Prostate gland (tissue), 2 donors: ENCODE results near the gene CDK1. TPM values are rescaled to one million over a fixed set of nuclear protein-coding genes. Genes with fewer than 3 reads are reported as not detected.

Source experiments
- DNase-seq: peaks from one replicate; pipeline ENCODE4 v3.0.0-alpha.2; 2019; ENCODE audit warnings: low spot score
- H3K27ac ChIP-seq, 2 donors: fragments of 200-600 bp; sonication (generic); 2 replicates each; pipeline ENCODE4 v1.5.1; 2017 to 2019
- H3K27me3 ChIP-seq: fragments of 200-600 bp; sonication (generic); replicated peaks from 2 replicates; pipeline ENCODE4 v1.5.1; 2019; ENCODE audit not compliant: insufficient read depth
- H3K36me3 ChIP-seq, 2 donors: fragments of 200-600 bp; sonication (generic); 1 replicate in 1 of 2; 2 replicates in 1 of 2; pipeline versions ENCODE4 v1.5.1 to v1.8.1; 2017 to 2019
- H3K4me1 ChIP-seq: fragments of 200-600 bp; sonication (generic); replicated peaks from 2 replicates; pipeline ENCODE4 v1.5.1; 2019
- H3K4me3 ChIP-seq, 2 donors: fragments of 200-600 bp; sonication (generic); 2 replicates each; pipeline ENCODE4 v1.5.1; 2017 to 2019
- H3K9me3 ChIP-seq: fragments of 200-600 bp; sonication (generic); 2 replicates; pipeline ENCODE4 v1.5.1; 2017
- CTCF ChIP-seq, 4 experiments: fragments of 200-600 bp in 2 of 4; fragments of 450-650 bp in 2 of 4; sonication (generic) in 2 of 4; IDR thresholded peaks; 1 replicate in 3 of 4; 2 replicates in 1 of 4; pipeline ENCODE4 v1.5.1; 2016 to 2019; ENCODE audit warnings: antibody characterized with exemption in 4 of 4, mild to moderate bottlenecking in 2 of 4, moderate library complexity in 2 of 4
- POLR2A ChIP-seq: fragments of 450-650 bp; IDR thresholded peaks from one replicate; pipeline ENCODE4 v1.6.1; 2016; ENCODE audit warnings: antibody characterized with exemption, mild to moderate bottlenecking
- POLR2AphosphoS5 ChIP-seq: sonication (generic); formaldehyde crosslinking; IDR thresholded peaks from one replicate; pipeline ENCODE4 v1.6.1; 2017; ENCODE audit warnings: antibody characterized with exemption
- WGBS: methylation state at CpG from one replicate; pipeline ENCODE4 v1.1.5; 2018; 5-methylcytosine and 5-hydroxymethylcytosine counted together
- intact Hi-C: fragments of 100-400 bp; cut with DNase I; formaldehyde crosslinking; loops from one replicate; pipeline ENCODE4 v1.14.2; 2022
- total RNA-seq, 2 donors: library from RNA; depleted of rRNA; stranded (reverse); fragments of >200 nt; gene quantifications; one replicate each; pipeline ENCODE4 v1.1.0, GENCODE V29; 2016

The CDK1 gene
- total RNA-seq, 2 donors from 2014 or later: 5.3 to 5.7 TPM

- TF ChIP-seq POLR2AphosphoS5 (no peak), POLR2A (no peak), CTCF (IDR thresholded peaks at IDR 0.05) (no peak)
- Histone ChIP-seq H3K4me1 (no peaks in the 10 kb centered on the region), H3K27ac (no peak overlapping the region), H3K4me3 (no peak overlapping the region), H3K27me3 (no peaks in the 10 kb centered on the region), H3K9me3 (no peaks in the 10 kb centered on the region), H3K36me3 (no peaks in the 10 kb centered on the region)
- intact Hi-C loops: no loop called here
- no peak for DNase-seq
Measured at GRCh38 chr10:60800918-60801317, 22.6 kb downstream of the CDK1 start.

GRCh38 chr10:60801522-60801921 is 23.2 kb downstream of the CDK1 start:
- Histone ChIP-seq H3K27ac (no peak overlapping the region), H3K27me3 (no peaks in the 10 kb centered on the region), H3K9me3 (no peaks in the 10 kb centered on the region), H3K4me3 (no peak overlapping the region), H3K36me3 (no peaks in the 10 kb centered on the region), H3K4me1 (no peaks in the 10 kb centered on the region)
- intact Hi-C loops: no loop called here
- WGBS: 59% methylated on average over 1 of the region's 1 CpG
- no peak for DNase-seq
- TF ChIP-seq POLR2AphosphoS5 (no peak), CTCF (IDR thresholded peaks at IDR 0.05) (no peak), POLR2A (no peak)

GRCh38 chr10:60803433-60803832 is 25.2 kb downstream of the CDK1 start:
- TF ChIP-seq CTCF (IDR thresholded peaks at IDR 0.05): no peak
- no peaks in the 10 kb centered on the region for H3K27me3 ChIP-seq

GRCh38 chr10:60803865-60804264 is 25.6 kb downstream of the CDK1 start:
- WGBS: 100% methylated on average over 1 of the region's 1 CpG
- H3K4me3 ChIP-seq: no peak overlapping the region
- no peaks in the 10 kb centered on the region for H3K36me3 ChIP-seq
- no peaks in the 10 kb centered on the region for H3K27me3 ChIP-seq
- no peaks in the 10 kb centered on the region for H3K4me1 ChIP-seq
- intact Hi-C loops: no loop called here
- TF ChIP-seq POLR2AphosphoS5 (no peak), CTCF (IDR thresholded peaks at IDR 0.05) (no peak), POLR2A (no peak)
- no peak overlapping the region for H3K27ac ChIP-seq
- H3K9me3 ChIP-seq: no peaks in the 10 kb centered on the region
- no peak for DNase-seq

More at GRCh38 chr10:60803433-60803832, 25.2 kb downstream of the CDK1 start:
- H3K27ac ChIP-seq: no peak overlapping the region
- H3K9me3 ChIP-seq: no peaks in the 10 kb centered on the region
- H3K4me1 ChIP-seq: no peaks in the 10 kb centered on the region
- no peak for DNase-seq
- intact Hi-C loops: no loop called here
- 84% methylated on average over 5 of the region's 5 CpGs for WGBS
- H3K36me3 ChIP-seq: no peaks in the 10 kb centered on the region
- H3K4me3 ChIP-seq: no peak overlapping the region

GRCh38 chr10:60806921-60807320 is 28.6 kb downstream of the CDK1 start:
- Histone ChIP-seq H3K9me3 (no peaks in the 10 kb centered on the region), H3K4me3 (no peak overlapping the region), H3K27me3 (no peaks in the 10 kb centered on the region), H3K27ac (no peak overlapping the region), H3K36me3 (no peaks in the 10 kb centered on the region), H3K4me1 (no peaks in the 10 kb centered on the region)
- intact Hi-C loops: no loop called here
- 68% methylated on average over 4 of the region's 4 CpGs for WGBS
- TF ChIP-seq POLR2AphosphoS5 (no peak), CTCF (IDR thresholded peaks at IDR 0.05) (no peak), POLR2A (no peak)
- DNase-seq: no peak
